ENCODE data around the gene KCNQ4. TPM values are rescaled to one million over a fixed set of nuclear protein-coding genes. Genes with fewer than 3 reads are reported as not detected.

The KCNQ4 gene
- total and polyA plus RNA-seq, 2 of the 8 experiments (the other 6 are each of a cell fraction or from before 2014, with no cell fraction given), result 2.2 to 3.9 TPM

- no peak for TF ChIP-seq RNF2 (IDR thresholded peaks at IDR 0.05; ENCODE audit: borderline replicate concordance, low read depth, low read length, missing control alignments, poor library complexity, severe bottlenecking)
- no peak for TF ChIP-seq BACH1 (IDR thresholded peaks at IDR 0.05; ENCODE audit: low read length)
- no peak for TF ChIP-seq RXRA (IDR thresholded peaks at IDR 0.05; ENCODE audit: insufficient read depth, low read depth, low read length)
- TF ChIP-seq TAF1 (IDR thresholded peaks at IDR 0.05; ENCODE audit: low read depth, low read length), result no peak
Measured at GRCh38 chr1:40838045-40838979, 54.7 kb downstream of the KCNQ4 start (continued).
